Measurements from ENCODE around the gene SLC28A3.

Gene SLC28A3

DNA sequence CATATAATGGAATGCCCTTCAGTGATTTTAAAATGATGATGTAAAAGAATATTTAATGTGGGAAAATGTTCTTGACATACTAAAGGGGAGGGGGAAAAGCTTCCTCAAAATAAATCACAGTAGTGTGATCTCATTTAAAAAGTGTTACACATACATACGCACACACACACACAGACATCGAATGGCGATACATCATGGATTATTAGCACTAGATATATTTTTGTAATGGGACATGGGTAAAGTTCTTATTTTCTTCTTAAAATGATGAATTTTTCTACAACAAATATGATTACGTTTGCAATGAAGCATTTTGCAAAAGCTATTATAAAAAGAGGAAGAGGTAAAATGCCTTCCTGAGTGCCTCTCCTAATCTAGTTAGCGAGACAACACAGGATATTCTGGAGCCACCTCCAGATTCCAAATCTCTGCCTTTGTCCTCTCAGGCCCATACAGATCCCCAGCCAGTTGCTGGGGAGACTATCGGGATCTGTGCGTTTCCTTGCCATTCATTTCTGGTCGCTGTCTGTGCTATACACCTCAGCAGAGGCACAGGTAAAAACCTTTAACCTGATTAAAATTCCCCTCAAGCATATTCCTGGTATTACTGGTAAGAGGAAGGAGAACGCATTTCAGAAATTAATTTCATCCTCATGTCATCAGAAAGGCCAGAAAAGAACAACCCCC, 69.6 kb downstream of the SLC28A3 start:
- intact Hi-C loops (cut with micrococcal nuclease) = no loop called here
- Mint-ChIP-seq H3K27me3 (peaks cover 22% of the 10 kb centered on the region), H3K4me1 (ENCODE audit: low read depth) (peaks cover 17% of the 10 kb centered on the region), H3K4me3 (peak overlapping the region; percentile 62), H3K27ac (no peak overlapping the region), H3K36me3 (ENCODE audit: low read depth) (no peaks in the 10 kb centered on the region), H3K9me3 (no peaks in the 10 kb centered on the region)

DNA sequence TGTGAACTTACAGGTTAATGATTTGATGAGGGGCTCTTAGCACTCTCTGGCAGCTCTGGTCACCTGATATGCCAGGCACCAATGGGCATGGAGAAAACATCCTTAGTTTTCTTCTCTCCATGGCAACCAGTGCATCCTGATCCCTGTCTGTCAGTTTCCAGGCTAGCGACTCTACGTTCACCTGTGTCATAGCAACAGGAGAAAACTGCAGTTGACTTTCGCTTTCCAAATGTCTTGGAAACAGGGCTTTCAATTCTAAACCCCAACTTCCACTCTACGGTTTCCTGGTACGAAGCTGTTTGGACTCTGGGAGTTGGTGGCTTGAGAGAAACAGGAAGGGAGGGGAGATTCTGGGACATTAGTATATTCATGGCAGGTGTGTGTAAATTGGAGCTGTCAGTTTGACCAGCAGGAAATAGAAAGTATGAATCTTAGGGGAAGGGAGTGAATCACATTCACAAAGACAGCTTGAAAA, 74.4 kb downstream of the SLC28A3 start:
- Mint-ChIP-seq H3K9me3 (no peaks in the 10 kb centered on the region), H3K27me3 (peaks cover 5% of the 10 kb centered on the region), H3K4me3 (no peak overlapping the region), H3K4me1 (ENCODE audit: low read depth) (peaks cover 13% of the 10 kb centered on the region), H3K27ac (no peak overlapping the region), H3K36me3 (ENCODE audit: low read depth) (no peaks in the 10 kb centered on the region)
- intact Hi-C loops (cut with micrococcal nuclease) = no loop called here

DNA sequence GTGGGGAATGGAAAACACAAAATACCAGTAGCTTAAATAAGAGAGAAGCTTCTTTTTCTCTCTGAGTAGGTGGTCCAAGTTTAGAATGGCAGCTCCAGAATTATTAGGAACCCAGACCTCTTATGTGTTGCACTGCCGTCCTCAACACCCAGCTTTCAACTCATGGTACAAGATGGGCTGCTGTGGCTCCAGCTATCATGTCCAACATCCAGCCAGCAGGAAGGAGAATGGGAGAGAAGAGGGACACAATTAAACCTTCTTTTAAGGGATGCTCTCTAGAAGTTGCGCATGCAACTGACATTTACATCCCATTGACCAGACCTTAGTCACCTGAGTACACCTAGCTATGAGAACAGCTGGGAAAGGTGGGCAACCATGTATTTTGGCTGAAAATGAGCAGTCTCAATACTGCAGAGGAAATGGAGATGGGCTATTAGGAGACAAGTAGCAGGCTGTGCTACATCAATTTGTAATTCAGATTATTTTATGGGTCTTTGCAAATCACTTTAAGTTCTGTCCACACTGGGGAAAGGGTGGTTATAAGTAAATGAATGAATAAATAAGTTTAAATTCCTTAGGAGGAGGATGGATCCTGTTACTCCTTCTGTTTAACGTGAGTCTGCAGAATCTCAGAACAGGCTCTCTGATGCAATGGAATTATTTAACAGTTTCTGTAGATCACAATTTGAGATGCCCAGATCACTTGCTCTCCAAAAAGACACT, 76.1 kb downstream of the SLC28A3 start:
- H3K9me3 Mint-ChIP-seq = no peaks in the 10 kb centered on the region
- H3K4me3 Mint-ChIP-seq = no peak overlapping the region
- no peaks in the 10 kb centered on the region for H3K36me3 Mint-ChIP-seq (ENCODE audit: low read depth)
- intact Hi-C loops (cut with micrococcal nuclease) = no loop called here
- peaks cover 4% of the 10 kb centered on the region for H3K27me3 Mint-ChIP-seq
- peaks cover 11% of the 10 kb centered on the region for H3K4me1 Mint-ChIP-seq (ENCODE audit: low read depth)
- H3K27ac Mint-ChIP-seq = no peak overlapping the region

DNA sequence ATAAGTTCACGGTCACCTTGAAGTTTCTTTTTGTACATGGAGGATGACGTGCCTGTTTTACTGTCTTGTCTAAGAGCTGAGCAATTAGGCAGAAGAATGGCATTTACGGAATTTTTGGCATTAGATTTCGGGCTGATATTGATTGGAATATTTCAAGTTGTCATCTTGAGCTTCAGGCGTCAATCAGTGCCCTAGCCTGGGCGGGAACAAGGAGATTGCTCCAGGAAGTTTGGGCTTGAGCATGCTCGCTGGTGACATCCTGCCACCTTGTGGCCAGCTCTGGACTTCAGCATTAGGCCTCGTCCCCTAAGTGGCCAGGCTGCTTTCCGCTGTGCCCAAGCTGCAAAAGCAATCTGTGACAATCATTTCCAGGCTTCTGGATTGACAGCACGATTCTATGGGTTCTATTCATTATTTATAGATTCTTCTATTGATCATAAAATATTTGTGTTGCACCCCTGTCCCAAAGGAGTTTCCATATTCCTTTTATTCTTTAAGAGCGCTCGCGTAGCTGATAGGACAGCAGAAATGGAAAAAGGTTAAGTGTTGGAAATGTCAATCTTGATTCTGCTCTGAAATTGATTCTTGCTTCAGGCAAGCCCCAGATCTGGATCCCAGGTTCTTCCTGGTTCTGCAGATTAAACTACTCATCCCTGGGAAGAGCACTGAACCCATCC, 79.3 kb downstream of the SLC28A3 start:
- H3K4me1 Mint-ChIP-seq (ENCODE audit: low read depth) = peaks cover 8% of the 10 kb centered on the region
- H3K36me3 Mint-ChIP-seq (ENCODE audit: low read depth) = no peaks in the 10 kb centered on the region
- no peak overlapping the region for H3K27ac Mint-ChIP-seq
- peaks cover 3% of the 10 kb centered on the region for H3K27me3 Mint-ChIP-seq
- H3K4me3 Mint-ChIP-seq = peak overlapping the region; percentile 34
- intact Hi-C loops (cut with micrococcal nuclease) = loop anchor here (1.0 kb wide), 2 partner anchors 54 to 323 kb away; no protein-coding TSS in a partner anchor
- no peaks in the 10 kb centered on the region for H3K9me3 Mint-ChIP-seq

DNA sequence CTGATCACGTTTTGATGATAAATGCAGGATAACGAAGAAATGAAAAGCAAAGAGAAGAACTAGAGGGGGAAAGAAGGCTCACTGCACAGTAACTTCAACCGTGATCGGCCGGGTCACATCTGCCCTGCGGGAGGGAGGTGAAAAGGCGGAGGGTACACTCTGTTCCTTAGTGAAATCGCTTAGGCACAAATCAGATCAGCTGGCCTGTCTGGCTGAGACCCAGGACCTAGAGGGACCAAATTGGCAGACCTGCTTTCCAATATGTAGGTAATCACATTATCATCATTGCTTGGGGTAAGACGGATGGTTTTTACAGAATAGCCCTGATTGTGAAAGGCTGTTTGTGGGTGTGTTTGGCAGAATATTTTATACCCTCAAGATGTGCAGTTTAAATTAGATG, 82.2 kb downstream of the SLC28A3 start:
- H3K27ac Mint-ChIP-seq = no peak overlapping the region
- peaks cover 2% of the 10 kb centered on the region for H3K27me3 Mint-ChIP-seq
- H3K9me3 Mint-ChIP-seq = no peaks in the 10 kb centered on the region
- no peak overlapping the region for H3K4me3 Mint-ChIP-seq
- intact Hi-C loops (cut with micrococcal nuclease) = no loop called here
- H3K4me1 Mint-ChIP-seq (ENCODE audit: low read depth) = peaks cover 5% of the 10 kb centered on the region
- no peaks in the 10 kb centered on the region for H3K36me3 Mint-ChIP-seq (ENCODE audit: low read depth)

DNA sequence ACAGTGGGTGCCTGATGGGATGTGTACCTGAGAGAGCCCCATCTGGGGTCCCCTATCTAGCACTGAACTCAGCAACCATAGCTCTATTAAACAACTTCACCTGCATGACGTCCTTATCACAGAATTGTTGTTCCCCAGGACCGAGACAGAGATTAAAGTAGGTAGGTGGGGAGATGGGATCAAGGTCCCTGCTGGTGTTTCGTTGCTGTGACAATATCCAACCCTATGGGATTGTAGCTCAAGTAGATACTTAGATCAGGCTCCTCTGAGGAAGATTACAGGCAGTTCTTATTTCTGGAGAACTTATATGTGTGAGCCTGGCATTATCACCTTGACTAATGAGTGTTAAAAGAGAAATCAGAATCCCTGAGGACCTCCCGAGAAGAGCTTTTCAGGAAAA, 84.9 kb downstream of the SLC28A3 start:
- Mint-ChIP-seq H3K9me3 (no peaks in the 10 kb centered on the region), H3K4me3 (no peak overlapping the region), H3K36me3 (ENCODE audit: low read depth) (no peaks in the 10 kb centered on the region), H3K4me1 (ENCODE audit: low read depth) (no peaks in the 10 kb centered on the region), H3K27me3 (peaks cover 1% of the 10 kb centered on the region), H3K27ac (no peak overlapping the region)
- intact Hi-C loops (cut with micrococcal nuclease) = no loop called here

DNA sequence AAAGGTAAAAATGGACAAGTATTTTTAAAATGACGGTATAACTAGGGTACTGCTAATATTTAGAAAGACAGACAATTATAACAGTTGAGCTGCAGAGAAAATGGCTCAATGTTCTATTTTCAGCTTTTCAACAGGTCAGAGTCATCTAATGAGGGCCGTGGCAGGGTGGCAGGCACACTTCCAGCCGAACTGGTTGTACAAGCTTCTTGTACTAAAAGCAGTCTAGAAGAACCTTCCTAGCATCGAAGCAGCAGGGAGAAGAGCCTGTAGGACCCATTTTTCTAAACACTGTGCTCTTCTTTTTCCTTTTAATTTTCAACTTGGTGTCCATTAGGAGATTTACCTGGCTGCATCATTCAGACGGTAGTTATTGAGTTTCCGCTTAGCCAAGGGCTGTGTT, 85.6 kb downstream of the SLC28A3 start:
- peaks cover 1% of the 10 kb centered on the region for H3K27me3 Mint-ChIP-seq
- H3K4me1 Mint-ChIP-seq (ENCODE audit: low read depth) = no peaks in the 10 kb centered on the region
- intact Hi-C loops (cut with micrococcal nuclease) = no loop called here

DNA sequence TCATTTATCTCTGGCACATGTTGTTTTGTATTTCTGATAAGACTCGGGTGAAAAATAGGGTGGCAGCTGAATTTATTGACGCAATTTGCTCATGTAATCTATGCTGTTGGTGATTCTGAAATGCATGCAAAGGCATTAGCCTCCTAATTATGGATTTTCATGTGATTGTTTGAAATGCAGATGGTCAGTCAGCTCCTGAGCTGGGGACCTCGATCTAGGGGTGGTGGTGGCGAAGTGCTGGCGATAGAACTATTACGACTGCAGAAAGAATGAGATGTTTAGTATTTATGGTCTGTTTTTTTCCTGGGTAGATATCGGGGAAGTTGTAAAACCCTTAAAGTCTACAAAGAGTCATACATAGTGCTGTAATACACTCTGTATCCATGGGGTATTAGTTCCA, 88.6 kb downstream of the SLC28A3 start:
- no peak overlapping the region for H3K27ac Mint-ChIP-seq
- no peaks in the 10 kb centered on the region for H3K4me1 Mint-ChIP-seq (ENCODE audit: low read depth)
- no peaks in the 10 kb centered on the region for H3K9me3 Mint-ChIP-seq
- H3K36me3 Mint-ChIP-seq (ENCODE audit: low read depth) = no peaks in the 10 kb centered on the region
- H3K27me3 Mint-ChIP-seq = peaks cover 1% of the 10 kb centered on the region
- no peak overlapping the region for H3K4me3 Mint-ChIP-seq
- intact Hi-C loops (cut with micrococcal nuclease) = no loop called here

More for the DNA sequence above, 85.6 kb downstream of the SLC28A3 start:
- no peak overlapping the region for H3K4me3 Mint-ChIP-seq
- H3K9me3 Mint-ChIP-seq = no peaks in the 10 kb centered on the region
- no peak overlapping the region for H3K27ac Mint-ChIP-seq
- no peaks in the 10 kb centered on the region for H3K36me3 Mint-ChIP-seq (ENCODE audit: low read depth)

DNA sequence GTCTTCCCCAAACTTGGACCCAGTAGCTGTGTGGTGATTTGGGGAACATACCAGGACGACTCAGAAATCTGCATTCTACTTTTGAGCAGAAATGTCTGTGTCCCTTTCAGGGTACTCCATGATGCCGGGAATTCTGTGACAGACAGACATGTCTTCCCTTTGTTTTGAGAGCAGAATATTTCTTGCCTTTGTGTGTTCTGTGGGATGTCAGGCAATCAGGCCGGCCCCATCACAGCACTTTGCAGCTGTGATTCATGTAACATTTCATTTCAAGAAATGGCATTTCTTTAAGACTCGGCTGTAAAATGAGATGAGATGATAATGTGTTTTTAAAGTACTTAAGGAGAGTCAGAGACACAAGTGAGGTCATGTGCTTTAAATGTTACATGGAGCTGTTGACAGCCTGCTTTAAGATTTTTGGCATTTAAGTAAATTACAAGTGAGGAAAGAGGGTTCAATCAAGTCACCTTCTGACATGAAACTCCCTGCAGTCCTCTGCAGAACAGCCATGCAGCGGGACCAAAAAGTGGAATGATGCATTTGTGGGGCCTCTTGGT, 98.7 kb downstream of the SLC28A3 start:
- Mint-ChIP-seq H3K27ac (no peak overlapping the region), H3K9me3 (peaks cover 18% of the 10 kb centered on the region)
- intact Hi-C loops (cut with micrococcal nuclease) = no loop called here

DNA sequence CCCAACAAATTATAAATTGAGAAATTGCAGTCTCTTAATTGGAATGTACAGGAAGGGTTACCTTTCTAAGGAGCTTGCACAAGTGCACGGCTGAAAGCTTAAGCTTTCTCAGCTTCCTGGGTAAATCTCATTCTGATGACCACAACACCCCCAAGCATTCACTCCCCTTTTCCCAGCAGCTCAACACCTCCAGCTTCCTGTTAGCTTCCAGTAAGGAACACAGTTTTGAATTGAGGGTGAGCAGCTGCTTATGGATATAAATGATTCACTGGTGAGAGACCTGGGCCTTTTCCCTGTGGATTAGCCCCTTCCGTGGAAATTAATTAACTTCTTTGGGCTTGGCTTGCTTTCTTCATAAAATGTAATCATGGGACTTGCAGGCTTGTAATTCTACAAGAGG, 101.2 kb downstream of the SLC28A3 start:
- H3K4me3 Mint-ChIP-seq = no peak overlapping the region
- no peaks in the 10 kb centered on the region for H3K4me1 Mint-ChIP-seq (ENCODE audit: low read depth)
- intact Hi-C loops (cut with micrococcal nuclease) = no loop called here
- H3K27me3 Mint-ChIP-seq = peaks cover 2% of the 10 kb centered on the region
- H3K27ac Mint-ChIP-seq = no peak overlapping the region
- peaks cover 23% of the 10 kb centered on the region for H3K9me3 Mint-ChIP-seq
- H3K36me3 Mint-ChIP-seq (ENCODE audit: low read depth) = no peaks in the 10 kb centered on the region

More for the DNA sequence above, 98.7 kb downstream of the SLC28A3 start:
- Mint-ChIP-seq H3K4me1 (ENCODE audit: low read depth) (no peaks in the 10 kb centered on the region), H3K36me3 (ENCODE audit: low read depth) (no peaks in the 10 kb centered on the region), H3K4me3 (no peak overlapping the region), H3K27me3 (peaks cover 2% of the 10 kb centered on the region)

DNA sequence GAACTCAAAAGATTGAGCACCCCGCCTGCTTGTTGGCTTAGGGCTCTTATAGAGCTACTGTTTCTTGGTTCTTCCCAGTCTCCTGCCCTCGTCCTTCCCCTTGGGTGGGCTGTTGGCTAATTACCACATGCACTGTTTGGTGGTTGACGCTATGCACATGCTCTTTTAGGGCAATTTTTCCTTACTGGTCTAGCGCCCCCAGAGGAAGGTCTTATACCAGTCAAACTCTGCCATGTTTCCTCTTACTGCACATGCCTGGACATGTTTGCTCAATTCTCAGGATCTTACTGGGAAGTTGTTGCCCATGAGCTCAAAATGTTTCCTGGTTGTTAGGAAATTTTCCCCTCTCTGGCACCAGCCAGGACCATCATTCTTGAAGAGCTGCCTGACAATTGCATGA, 101.9 kb downstream of the SLC28A3 start:
- H3K27me3 Mint-ChIP-seq = peaks cover 2% of the 10 kb centered on the region
- H3K9me3 Mint-ChIP-seq = peaks cover 23% of the 10 kb centered on the region
- no peaks in the 10 kb centered on the region for H3K4me1 Mint-ChIP-seq (ENCODE audit: low read depth)
- intact Hi-C loops (cut with micrococcal nuclease) = no loop called here
- H3K36me3 Mint-ChIP-seq (ENCODE audit: low read depth) = no peaks in the 10 kb centered on the region
- H3K4me3 Mint-ChIP-seq = no peak overlapping the region
- no peak overlapping the region for H3K27ac Mint-ChIP-seq

DNA sequence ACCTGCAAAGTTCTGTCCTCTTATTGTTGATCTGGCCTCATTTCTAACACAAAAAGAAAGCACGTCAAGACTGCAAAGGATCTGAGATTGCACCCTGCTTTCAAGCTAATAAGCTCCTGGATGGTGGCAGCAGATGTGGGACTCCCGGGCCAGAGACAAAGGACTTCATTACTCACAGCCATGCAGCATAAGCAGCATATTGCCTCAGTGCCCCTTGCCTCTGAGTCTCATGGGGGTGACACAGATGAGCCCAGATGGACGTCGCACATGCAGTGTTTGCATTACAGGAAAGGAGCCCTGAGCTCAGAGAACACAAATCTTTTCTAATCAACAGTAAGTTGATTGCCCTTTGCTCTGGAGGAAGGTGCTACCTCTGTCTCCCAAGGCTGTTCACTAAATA, 105.0 kb downstream of the SLC28A3 start:
- no peak overlapping the region for H3K27ac Mint-ChIP-seq
- H3K27me3 Mint-ChIP-seq = no peaks in the 10 kb centered on the region
- H3K36me3 Mint-ChIP-seq (ENCODE audit: low read depth) = no peaks in the 10 kb centered on the region
- no peaks in the 10 kb centered on the region for H3K4me1 Mint-ChIP-seq (ENCODE audit: low read depth)
- H3K9me3 Mint-ChIP-seq = peaks cover 23% of the 10 kb centered on the region
- H3K4me3 Mint-ChIP-seq = no peak overlapping the region
- intact Hi-C loops (cut with micrococcal nuclease) = no loop called here

DNA sequence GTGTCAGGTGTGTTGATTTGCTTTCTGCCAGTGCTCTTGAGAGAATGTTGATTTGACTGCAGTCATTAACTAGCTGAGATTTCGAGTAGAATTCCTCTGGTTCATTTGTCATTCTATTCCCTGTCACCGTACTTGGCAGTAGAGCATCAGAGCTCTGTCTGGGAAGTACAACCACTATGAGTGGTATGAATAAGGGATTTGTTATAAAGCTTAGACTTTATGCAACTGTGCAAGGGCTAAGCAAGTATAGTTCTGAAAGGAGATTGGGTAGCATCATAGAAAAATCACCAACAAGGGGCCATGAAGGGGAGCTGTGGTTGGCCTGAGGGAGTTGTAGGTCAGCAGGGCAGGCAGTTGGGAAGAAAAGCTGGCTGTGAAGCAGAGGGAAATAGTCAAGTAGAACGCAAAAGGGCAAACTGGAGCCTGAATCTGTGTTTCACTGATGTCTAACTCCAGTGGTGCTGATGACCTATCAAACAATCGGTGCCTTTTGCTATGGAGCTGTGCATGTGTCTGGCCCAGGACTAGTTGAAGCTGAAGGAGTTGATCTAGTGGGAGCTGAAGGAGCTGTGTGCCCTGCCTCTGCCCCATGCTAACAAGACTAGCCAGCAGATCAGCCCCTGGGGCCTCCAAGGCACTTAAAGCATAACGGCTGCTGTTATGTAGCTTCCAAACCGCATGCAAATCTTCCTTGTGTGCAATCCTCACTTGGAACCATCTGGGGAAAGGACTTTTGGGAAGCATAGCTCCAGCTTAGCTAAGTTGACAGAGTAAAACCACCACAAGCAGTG, 110.0 kb downstream of the SLC28A3 start:
- H3K27me3 Mint-ChIP-seq = no peaks in the 10 kb centered on the region
- no peak overlapping the region for H3K4me3 Mint-ChIP-seq
- no peaks in the 10 kb centered on the region for H3K9me3 Mint-ChIP-seq
- H3K36me3 Mint-ChIP-seq (ENCODE audit: low read depth) = no peaks in the 10 kb centered on the region
- no peaks in the 10 kb centered on the region for H3K4me1 Mint-ChIP-seq (ENCODE audit: low read depth)
- intact Hi-C loops (cut with micrococcal nuclease) = no loop called here
- no peak overlapping the region for H3K27ac Mint-ChIP-seq
